ENCODE data around the gene PCDHGA2.
A peak's percentile ranks its signal among the peaks of the same experiment; 100 is the strongest.
"Not testable (repeated sequence)": the region's sequence is repeated elsewhere in the genome, so short reads cannot be mapped to it uniquely, and the experiment has no call there.

PCDHGA2 gene

DNA sequence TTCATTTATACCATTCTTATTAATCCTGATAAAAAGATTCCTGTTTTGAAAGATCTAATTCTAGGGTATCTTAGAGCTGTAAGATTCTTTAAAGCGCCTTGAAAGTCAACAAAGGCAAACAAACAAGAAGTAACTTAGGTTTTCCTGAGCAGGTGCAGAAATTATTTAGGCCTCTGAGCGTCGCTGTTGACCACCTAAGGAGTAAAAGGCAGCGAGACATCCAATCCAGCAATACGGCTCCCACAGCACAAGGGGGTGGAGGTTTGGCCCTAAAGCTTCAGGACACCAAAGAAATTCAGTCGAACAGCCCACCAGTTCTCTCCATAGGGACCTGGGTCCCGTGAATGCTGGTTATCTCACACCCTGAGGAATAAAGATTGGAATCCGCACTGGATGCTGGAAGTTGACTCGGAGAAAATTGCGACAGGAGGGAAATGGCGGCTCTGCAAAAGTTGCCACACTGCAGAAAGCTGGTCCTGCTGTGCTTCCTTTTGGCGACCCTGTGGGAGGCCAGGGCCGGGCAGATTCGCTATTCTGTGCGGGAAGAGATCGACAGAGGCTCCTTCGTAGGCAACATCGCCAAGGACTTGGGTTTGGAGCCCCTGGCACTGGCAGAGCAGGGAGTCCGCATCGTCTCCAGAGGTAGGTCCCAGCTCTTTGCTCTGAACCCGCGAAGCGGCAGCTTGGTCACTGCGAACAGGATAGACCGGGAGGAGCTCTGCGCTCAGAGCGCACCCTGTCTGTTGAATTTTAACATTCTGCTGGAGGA is at the start of gene PCDHGA2:
Gene PCDHGA2, plus strand, starts transcription at position 223 of the 769 bp plus-strand sequence.
- no peak within 1 kb of the TSS for H3K4me3 ChIP-seq (ENCODE audit: low read depth, low read length)
- DNase-seq (ENCODE audit: low read depth): no peak

GRCh38 chr5:141298376-141298775 is 40.2 kb upstream of the PCDHGA2 start:
- no peak for DNase-seq (ENCODE audit: low read depth)
- TF ChIP-seq CTCF (IDR thresholded peaks at IDR 0.05; ENCODE audit: low read depth, low read length, missing control alignments): no peak
- H3K4me3 ChIP-seq (ENCODE audit: low read depth, low read length): no peak overlapping the region

More for the DNA sequence above, at the start of gene PCDHGA2:
- TF ChIP-seq CTCF (IDR thresholded peaks at IDR 0.05; ENCODE audit: low read depth, low read length, missing control alignments): peak; percentile 48

DNA sequence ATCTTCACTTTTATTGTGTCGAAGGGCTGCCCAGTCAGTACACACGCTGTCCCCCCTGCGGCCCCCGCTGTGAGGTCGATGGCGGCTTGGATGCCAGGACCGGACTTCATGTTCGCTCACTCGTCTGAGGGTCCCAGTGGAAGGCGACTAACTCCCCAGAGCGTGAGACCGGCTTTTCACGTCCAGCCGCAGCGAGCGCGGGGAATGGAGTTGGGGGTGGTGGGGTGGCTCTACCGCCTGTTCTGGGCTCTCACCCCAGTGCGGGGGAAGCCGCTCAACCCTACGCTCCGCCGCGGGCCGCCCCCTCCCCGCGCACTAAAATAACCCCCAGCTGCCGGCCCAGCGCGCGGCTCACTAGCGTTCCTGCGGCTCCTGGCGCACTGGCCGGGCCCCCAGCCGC is 34.8 kb upstream of the PCDHGA2 start, which contains the start of gene SLC25A2:
Gene SLC25A2, minus strand, starts transcription at position 294 of the 400 bp plus-strand sequence. Its CDS starts 184 bp downstream, at position 110.
- DNase-seq (ENCODE audit: low read depth): no peak
- TF ChIP-seq CTCF (IDR thresholded peaks at IDR 0.05; ENCODE audit: low read depth, low read length, missing control alignments): no peak
- no peak within 1 kb of the TSS for H3K4me3 ChIP-seq (ENCODE audit: low read depth, low read length)

DNA sequence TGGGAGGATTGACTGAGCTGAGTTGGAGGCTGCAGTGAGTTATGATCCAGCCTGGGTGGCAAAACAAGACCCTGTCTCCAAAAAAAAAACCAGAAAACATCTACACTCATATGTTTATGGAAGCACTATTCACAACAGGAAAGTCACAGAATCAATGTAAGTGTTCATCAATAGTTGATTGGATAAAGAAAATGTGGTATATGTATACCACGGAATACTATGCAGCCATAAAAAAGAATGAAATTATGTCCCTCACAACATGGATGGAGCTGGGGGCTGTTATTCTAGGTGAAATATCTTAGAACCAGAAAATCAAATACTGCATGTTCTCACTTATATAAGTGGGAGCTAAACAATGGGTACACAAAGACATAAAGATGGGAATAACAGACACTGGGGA is 31.9 kb upstream of the PCDHGA2 start:
- H3K4me3 ChIP-seq (ENCODE audit: low read depth, low read length): no peak overlapping the region
- TF ChIP-seq CTCF (IDR thresholded peaks at IDR 0.05; ENCODE audit: low read depth, low read length, missing control alignments): no peak
- DNase-seq (ENCODE audit: low read depth): no peak

GRCh38 chr5:141313711-141314110 is 24.8 kb upstream of the PCDHGA2 start:
- no peak for DNase-seq (ENCODE audit: low read depth)
- no peak overlapping the region for H3K4me3 ChIP-seq (ENCODE audit: low read depth, low read length)
- TF ChIP-seq CTCF (IDR thresholded peaks at IDR 0.05; ENCODE audit: low read depth, low read length, missing control alignments): no peak

GRCh38 chr5:141316963-141317362 is 21.6 kb upstream of the PCDHGA2 start:
- not testable (repeated sequence) for DNase-seq (ENCODE audit: low read depth); H3K4me3 ChIP-seq (ENCODE audit: low read depth, low read length)

DNA sequence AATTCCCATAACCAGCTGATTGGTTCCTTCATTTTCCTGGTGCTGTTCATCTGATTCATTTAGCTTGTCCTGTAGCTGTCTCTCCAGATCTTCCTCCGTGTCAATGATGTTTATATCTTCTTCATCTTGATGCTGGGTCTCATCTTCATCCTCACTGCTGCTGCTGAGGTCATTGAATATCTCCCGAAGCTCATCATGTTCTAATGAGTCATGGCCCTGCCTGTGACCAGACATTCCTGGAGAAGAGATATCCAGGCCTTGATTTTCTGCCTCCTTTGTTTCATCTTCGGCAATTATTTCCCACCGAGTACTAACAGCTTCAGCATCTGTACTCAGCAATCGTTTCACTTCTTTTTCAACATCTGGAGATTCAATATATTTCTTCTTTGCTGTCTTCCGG is 19.4 kb upstream of the PCDHGA2 start:
- DNase-seq (ENCODE audit: low read depth): no peak
- H3K4me3 ChIP-seq (ENCODE audit: low read depth, low read length): no peak overlapping the region; the same call in 1 of the 2 replicates

More for the DNA sequence above, 19.4 kb upstream of the PCDHGA2 start:
- TF ChIP-seq CTCF (IDR thresholded peaks at IDR 0.05; ENCODE audit: low read depth, low read length, missing control alignments): no peak

All from GM12864 (cell line).